HCT116 (cell line): ENCODE measurements around the gene LYPD6. TPM values are rescaled to one million over a fixed set of nuclear protein-coding genes. Genes with fewer than 3 reads are reported as not detected.

Experiments
- ATAC-seq: fragments of 200-7000 bp; cut with Tn5 transposase; 2 replicates; pipeline ENCODE4 v1.9.1; 2020; ENCODE audit warnings: mild to moderate bottlenecking, moderate library complexity
- BruUV-seq: library from RNA; stranded (reverse); fragments of 400-500 nt; replicated peaks from 2 replicates; lab custom pipeline; 2021; lab: Mats Ljungman, UMichigan
- CTCF ChIA-PET: fragments of 300-600 bp; sonication (Branson Sonifier 250); formaldehyde crosslinking; loops from one replicate; lab custom pipeline; 2021; ENCODE audit warnings: antibody characterized with exemption; lab: Charles Lee
- POLR2A ChIA-PET: fragments of 300-600, 350-600 bp; sonication (Branson Sonifier 250); formaldehyde crosslinking; loops from one replicate; lab custom pipeline; 2021; ENCODE audit warnings: antibody characterized with exemption; lab: Charles Lee
- RAD21 ChIA-PET, 2 experiments: fragments of 300-600 bp; sonication (Branson Sonifier 250); formaldehyde crosslinking; loops; one replicate each; lab custom pipeline; 2023; ENCODE audit warnings: low total read pairs in 2 of 2; ENCODE audit not compliant: uncharacterized antibody in 2 of 2, unreplicated experiment in 2 of 2, low non-redundant PET in 1 of 2; lab: Charles Lee
- DNase-seq: peaks from one replicate; pipeline ENCODE4 v3.0.0-alpha.2; 2010; ENCODE audit warnings: low read depth, low spot score
- H2AFZ ChIP-seq: fragments of 200-600 bp; shearing (Covaris generic), sonication (generic); 2 replicates; pipeline ENCODE4 v1.6.1; 2017; ENCODE audit warnings: low read depth, mixed run types, mixed read lengths, antibody characterized with exemption, low read length; ENCODE audit not compliant: poor library complexity, severe bottlenecking
- H3K27ac ChIP-seq: 2 replicates; pipeline ENCODE4 v1.5.1; 2012; ENCODE audit warnings: low read depth, low read length
- H3K27me3 ChIP-seq: fragments of 200-600 bp; sonication (generic); 2 replicates; pipeline ENCODE4 v1.6.1; 2016; ENCODE audit warnings: mixed run types, low read length, mixed read lengths; ENCODE audit not compliant: insufficient read depth
- H3K36me3 ChIP-seq, 2 experiments: fragments of 200-500 bp in 1 of 2; fragments of 200-600 bp in 1 of 2; sonication (Bioruptor generic) in 1 of 2; sonication (generic) in 1 of 2; 2 replicates each; pipeline versions ENCODE4 v1.5.1 to v1.6.1; 2014 to 2016; ENCODE audit warnings: low read length in 2 of 2, inconsistent platforms in 1 of 2, mixed read lengths in 1 of 2, mixed run types in 1 of 2; ENCODE audit not compliant: insufficient read depth in 2 of 2, control insufficient read depth in 1 of 2
- H3K4me1 ChIP-seq, 2 experiments: fragments of 200-600 bp in 1 of 2; sonication (generic) in 1 of 2; 2 replicates each; pipeline versions ENCODE4 v1.5.1 to v1.6.1; 2012 to 2017; ENCODE audit warnings: low read length in 2 of 2, inconsistent platforms in 1 of 2, mild to moderate bottlenecking in 1 of 2, mixed read lengths in 1 of 2, mixed run types in 1 of 2, moderate library complexity in 1 of 2; ENCODE audit not compliant: insufficient read depth in 2 of 2, control insufficient read depth in 1 of 2
- H3K4me2 ChIP-seq: fragments of 200-600 bp; sonication (generic); 2 replicates; pipeline ENCODE4 v1.6.1; 2017; ENCODE audit warnings: mixed run types, low read length, mixed read lengths
- H3K4me3 ChIP-seq, 2 experiments: fragments of 200-600 bp in 1 of 2; sonication (generic) in 1 of 2; replicated peaks in 1 of 2; 2 replicates each; pipeline ENCODE4 v1.5.1; 2011 to 2016; ENCODE audit warnings: low read length in 2 of 2, control low read depth in 1 of 2, low read depth in 1 of 2, mild to moderate bottlenecking in 1 of 2, mixed read lengths in 1 of 2, mixed run types in 1 of 2
- H3K79me2 ChIP-seq: fragments of 200-600 bp; sonication (generic); 2 replicates; pipeline ENCODE4 v1.6.1; 2017; ENCODE audit warnings: mild to moderate bottlenecking, mixed run types, low read length, moderate library complexity, mixed read lengths; ENCODE audit not compliant: insufficient read depth
- H3K9ac ChIP-seq: fragments of 200-600 bp; sonication (generic); 2 replicates; pipeline ENCODE4 v1.6.1; 2016; ENCODE audit warnings: low read length, mixed read lengths
- H3K9me2 ChIP-seq: fragments of 200-600 bp; sonication (generic), shearing (Covaris generic); 2 replicates; pipeline ENCODE4 v1.6.1; 2017; ENCODE audit warnings: mixed run types, mild to moderate bottlenecking, moderate library complexity; ENCODE audit not compliant: insufficient read depth
- H3K9me3 ChIP-seq, 2 experiments: fragments of 200-500 bp in 1 of 2; fragments of 200-600 bp in 1 of 2; sonication (Bioruptor generic) in 1 of 2; sonication (generic) in 1 of 2; 2 replicates each; pipeline ENCODE4 v1.6.1; 2014 to 2017; ENCODE audit warnings: low read length in 2 of 2, mixed read lengths in 2 of 2, inconsistent platforms in 1 of 2, low read depth in 1 of 2, mild to moderate bottlenecking in 1 of 2, mixed run types in 1 of 2, moderate library complexity in 1 of 2; ENCODE audit not compliant: control insufficient read depth in 1 of 2, insufficient read depth in 1 of 2
- H4K20me1 ChIP-seq: fragments of 200-600 bp; sonication (generic), shearing (Covaris generic); 2 replicates; pipeline ENCODE4 v1.6.1; 2017; ENCODE audit warnings: mixed run types, mild to moderate bottlenecking, moderate library complexity; ENCODE audit not compliant: insufficient read depth
- CBX3 ChIP-seq: IDR thresholded peaks from 2 replicates; pipeline ENCODE4 v1.6.1; 2012; ENCODE audit warnings: low read depth
- CEBPB ChIP-seq: IDR thresholded peaks from 2 replicates; pipeline ENCODE4 v1.6.1; 2012; ENCODE audit warnings: low read depth
- EZH2 ChIP-seq: fragments of 200-600 bp; sonication (generic); IDR thresholded peaks from 2 replicates; pipeline ENCODE4 v1.6.1; 2017; ENCODE audit warnings: antibody characterized with exemption, mixed run types
- EZH2phosphoT487 ChIP-seq: fragments of 200-600 bp; IDR thresholded peaks from 2 replicates; pipeline ENCODE4 v1.6.1; 2018; ENCODE audit warnings: antibody characterized with exemption, borderline replicate concordance
- FOSL1 ChIP-seq: IDR thresholded peaks from 2 replicates; pipeline ENCODE4 v1.6.1; 2012; ENCODE audit warnings: low read depth
- JUND ChIP-seq: IDR thresholded peaks from 2 replicates; pipeline ENCODE4 v1.6.1; 2012
- POLR2A ChIP-seq: IDR thresholded peaks from 2 replicates; pipeline ENCODE4 v1.7.0; 2011; ENCODE audit warnings: borderline replicate concordance; ENCODE audit not compliant: insufficient read depth, insufficient read length; ENCODE audit errors: extremely low read depth
- POLR2AphosphoS5 ChIP-seq: IDR thresholded peaks from 2 replicates; pipeline ENCODE4 v1.6.1; 2011; ENCODE audit warnings: mild to moderate bottlenecking, low read depth, low read length, moderate library complexity
- RAD21 ChIP-seq: IDR thresholded peaks from 2 replicates; pipeline ENCODE4 v1.6.1; 2012; ENCODE audit warnings: low read depth, mild to moderate bottlenecking
- SIN3A ChIP-seq: IDR thresholded peaks from 2 replicates; pipeline ENCODE4 v1.6.1; 2012; ENCODE audit warnings: low read depth
- SP1 ChIP-seq: IDR thresholded peaks from 2 replicates; pipeline ENCODE4 v1.6.1; 2012; ENCODE audit warnings: low read depth
- SRF ChIP-seq: IDR thresholded peaks from 2 replicates; pipeline ENCODE4 v1.6.1; 2012; ENCODE audit warnings: low read depth
- TCF7L2 ChIP-seq: IDR thresholded peaks from 2 replicates; pipeline ENCODE4 v1.7.0; 2011; ENCODE audit warnings: borderline replicate concordance, inconsistent platforms; ENCODE audit not compliant: insufficient read depth, insufficient read length; ENCODE audit errors: extremely low read depth
- ZFX ChIP-seq: fragments of 450-650 bp; IDR thresholded peaks from 2 replicates; pipeline ENCODE4 v1.6.1; 2017
- ZNF274 ChIP-seq: fragments of 200-500 bp; sonication (Bioruptor generic); IDR thresholded peaks from 2 replicates; pipeline ENCODE4 v1.6.1; 2014; ENCODE audit warnings: mild to moderate bottlenecking, low read depth, low read length, inconsistent platforms
- intact Hi-C: fragments of 100-400 bp; cut with micrococcal nuclease; formaldehyde crosslinking; loops from 2 replicates; pipeline ENCODE4 v1.10.0; 2022
- total RNA-seq: library from RNA; stranded (reverse); gene quantifications from one replicate; pipeline ENCODE4 v1.2.1, GENCODE V29; 2021; ENCODE audit not compliant: unreplicated experiment
- TF ChIP-seq, protein P1 (sequence below): IDR thresholded peaks from 2 replicates; pipeline ENCODE4 v1.6.1; 2012
- TF ChIP-seq, protein P2 (sequence below): IDR thresholded peaks from 2 replicates; pipeline ENCODE4 v1.6.1; 2012

The LYPD6 gene
- total RNA-seq, 1 experiment from 2014 or later: 3.0 TPM

DNA sequence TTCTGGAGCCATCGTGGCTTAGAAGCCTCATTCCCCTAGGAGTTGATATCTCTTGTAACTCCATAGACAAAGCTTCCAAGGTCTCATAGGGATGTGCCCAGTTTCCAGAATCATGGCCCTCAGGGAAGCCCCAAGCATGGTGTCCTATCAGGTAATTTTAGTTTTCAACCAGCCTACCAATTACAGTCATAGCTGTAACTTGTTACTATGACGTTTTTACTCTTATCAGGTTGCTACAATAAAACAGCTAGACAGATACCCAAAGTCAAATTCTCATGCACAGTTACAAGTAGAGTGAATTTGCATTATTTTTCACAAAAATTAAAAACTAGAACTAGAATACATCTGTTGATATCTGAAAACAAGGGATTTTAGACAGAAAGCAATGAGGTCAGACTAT lies 8.9 kb downstream of the LYPD6 start:
- no peak overlapping the region for H3K27ac ChIP-seq
- H3K9me2 ChIP-seq: no peaks in the 10 kb centered on the region
- H4K20me1 ChIP-seq: no peaks in the 10 kb centered on the region
- ChIA-PET POLR2A (no interaction called here), CTCF (no interaction called here), RAD21 (no interaction called here)
- no peaks in the 10 kb centered on the region for H3K36me3 ChIP-seq
- DNase-seq: no peak
- H3K27me3 ChIP-seq: no peaks in the 10 kb centered on the region
- H3K4me2 ChIP-seq: no peak overlapping the region
- H3K4me3 ChIP-seq: no peak overlapping the region
- H3K4me1 ChIP-seq: no peaks in the 10 kb centered on the region
- no peak overlapping the region for H2AFZ ChIP-seq
- intact Hi-C loops: no loop called here
- H3K79me2 ChIP-seq: no peaks in the 10 kb centered on the region
- H3K9ac ChIP-seq: no peak overlapping the region
- no peaks in the 10 kb centered on the region for H3K9me3 ChIP-seq
- no TSS peak for BruUV-seq
- ATAC-seq: no peak
- TF ChIP-seq SP1 (no peak), JUND (no peak), ZNF274 (no peak), TCF7L2 (no peak), CBX3 (no peak), SRF (no peak), EZH2 (no peak), RAD21 (no peak), POLR2A (no peak), FOSL1 (no peak), ZFX (no peak), SIN3A (no peak), POLR2AphosphoS5 (no peak), CEBPB (no peak), EZH2phosphoT487 (no peak)
- TF ChIP-seq, protein P1, sequence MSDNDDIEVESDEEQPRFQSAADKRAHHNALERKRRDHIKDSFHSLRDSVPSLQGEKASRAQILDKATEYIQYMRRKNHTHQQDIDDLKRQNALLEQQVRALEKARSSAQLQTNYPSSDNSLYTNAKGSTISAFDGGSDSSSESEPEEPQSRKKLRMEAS: no peak
- TF ChIP-seq, protein P2, sequence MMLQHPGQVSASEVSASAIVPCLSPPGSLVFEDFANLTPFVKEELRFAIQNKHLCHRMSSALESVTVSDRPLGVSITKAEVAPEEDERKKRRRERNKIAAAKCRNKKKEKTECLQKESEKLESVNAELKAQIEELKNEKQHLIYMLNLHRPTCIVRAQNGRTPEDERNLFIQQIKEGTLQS: no peak
